HG03469 (cell line): ENCODE measurements around the gene ZNF124.
"Not testable (repeated sequence)": the region's sequence is repeated elsewhere in the genome, so short reads cannot be mapped to it uniquely, and the experiment has no call there.

ENCODE experiments used
- ATAC-seq: cut with Tn5 transposase; IDR thresholded peaks from one replicate; pipeline ENCODE4 v1.9.1; 2021; ENCODE audit warnings: mild to moderate bottlenecking, moderate library complexity, moderate number of reproducible peaks; ENCODE audit not compliant: unreplicated experiment

Gene ZNF124

DNA sequence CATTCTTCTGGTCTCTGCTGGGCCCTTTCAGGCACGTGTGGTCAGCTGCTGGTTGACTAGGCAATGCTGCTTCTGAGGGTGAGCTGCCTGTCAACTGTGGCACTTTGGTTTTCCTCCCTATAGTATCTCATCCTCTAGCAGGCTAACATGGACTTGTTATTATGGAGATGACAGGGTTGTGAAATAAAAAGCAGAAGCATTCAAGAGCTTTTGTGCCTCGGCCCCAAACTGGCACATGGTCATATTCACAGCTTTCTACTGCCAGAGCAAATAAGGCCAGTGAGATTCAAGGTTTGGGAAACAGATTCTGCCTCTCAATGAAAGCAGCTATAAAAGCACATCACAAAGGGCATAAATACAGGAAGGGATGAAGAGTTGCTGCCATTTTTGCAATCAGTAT is 1.6 kb upstream of the ZNF124 start:
- ATAC-seq: no peak

DNA sequence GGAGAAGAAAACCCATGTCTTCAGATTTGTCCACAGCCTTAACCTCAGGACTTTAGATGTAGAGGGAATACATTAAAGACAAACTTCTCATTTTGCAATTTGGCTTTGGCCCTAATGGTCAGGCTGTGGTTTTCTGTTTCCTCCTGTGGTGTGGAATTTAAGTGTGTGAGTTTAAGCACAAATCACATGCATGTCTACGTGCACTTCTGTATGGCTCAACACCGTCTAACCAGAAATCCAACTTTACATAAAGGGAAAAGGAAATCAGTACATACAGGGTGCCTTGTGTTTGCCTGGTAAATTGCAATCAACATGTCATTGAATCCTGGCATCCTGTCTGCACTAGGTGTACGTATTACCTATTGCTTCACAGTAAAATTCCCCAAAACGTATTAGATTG is 1.2 kb upstream of the ZNF124 start:
- ATAC-seq: no peak

DNA sequence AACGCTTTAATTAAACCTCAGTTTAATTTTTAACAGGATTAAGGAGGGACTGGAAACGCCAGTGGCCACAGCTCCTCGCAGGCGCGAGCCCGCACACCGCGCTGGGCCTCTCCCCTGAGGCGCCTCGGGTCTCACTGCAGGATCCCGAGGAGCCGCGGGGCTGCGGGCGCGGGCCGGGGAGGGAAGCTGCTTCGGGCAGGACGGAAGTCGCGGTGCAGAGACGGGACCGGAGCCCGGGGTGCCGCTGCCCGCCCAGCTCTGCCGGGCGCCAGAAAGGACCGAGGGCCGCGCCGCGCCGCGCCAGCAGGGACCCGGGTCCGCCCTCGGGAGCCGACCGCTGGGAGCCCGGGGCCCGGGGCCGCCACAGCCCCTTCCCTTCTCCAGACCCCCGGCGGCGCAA is 377 bp downstream of the ZNF124 start:
- peak; percentile 20 for ATAC-seq

DNA sequence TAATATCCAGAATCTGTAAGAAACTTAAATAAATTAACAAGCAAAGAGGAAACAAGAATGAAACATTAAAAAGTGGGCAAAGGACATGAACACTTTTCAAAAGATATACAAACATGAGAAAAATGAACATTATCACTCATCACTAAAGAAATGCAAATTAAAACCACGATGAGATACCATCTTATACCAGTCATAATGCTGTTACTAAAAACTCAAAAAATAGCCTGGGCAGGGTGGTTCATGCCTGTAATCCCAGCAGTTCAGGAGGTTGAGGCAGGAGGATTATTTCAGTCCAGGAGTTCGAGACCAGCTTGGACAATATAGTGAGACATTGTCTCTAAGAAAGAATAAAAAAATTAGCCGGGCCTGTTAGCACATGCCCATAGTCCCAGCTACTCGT is 6.1 kb downstream of the ZNF124 start:
- no peak for ATAC-seq

DNA sequence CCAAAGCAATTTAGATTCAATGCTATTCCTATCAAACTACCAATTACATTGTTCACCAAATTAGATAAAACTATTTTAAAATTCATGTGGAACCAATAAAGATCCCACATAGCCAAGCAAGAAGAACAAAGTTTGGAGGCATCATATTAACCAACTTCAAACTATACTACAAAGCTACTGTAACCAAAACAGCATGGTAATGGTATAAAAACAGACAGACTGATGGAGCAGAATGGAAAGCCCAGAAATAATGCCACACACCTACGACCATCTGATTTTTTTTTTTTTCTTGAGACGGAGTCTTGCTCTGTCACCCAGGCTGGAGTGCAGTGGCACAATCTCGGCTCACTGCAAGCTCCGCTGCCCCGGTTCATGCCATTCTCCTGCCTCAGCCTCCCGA is 7.1 kb downstream of the ZNF124 start:
- ATAC-seq: no peak

DNA sequence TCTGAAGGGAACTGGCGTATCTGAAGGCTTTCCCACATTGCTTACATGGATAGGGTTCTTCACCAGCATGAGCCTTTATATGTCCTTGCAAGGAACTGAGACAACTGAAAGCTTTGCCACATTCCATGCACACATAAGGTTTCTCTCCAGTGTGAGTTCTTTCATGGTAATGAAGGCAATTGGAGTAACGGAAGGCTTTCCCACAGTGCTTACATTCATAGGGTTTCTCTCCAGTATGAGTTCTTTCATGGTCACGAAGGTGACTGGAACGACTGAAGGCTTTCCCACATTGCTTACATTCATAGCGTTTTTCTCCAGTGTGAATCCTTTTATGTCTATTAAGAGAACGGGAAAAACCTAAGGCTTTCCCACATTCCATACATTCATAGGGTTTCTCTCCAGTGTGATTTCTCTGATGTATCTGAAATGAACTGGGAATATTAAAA is 15.0 kb downstream of the ZNF124 start:
- ATAC-seq: no peak

DNA sequence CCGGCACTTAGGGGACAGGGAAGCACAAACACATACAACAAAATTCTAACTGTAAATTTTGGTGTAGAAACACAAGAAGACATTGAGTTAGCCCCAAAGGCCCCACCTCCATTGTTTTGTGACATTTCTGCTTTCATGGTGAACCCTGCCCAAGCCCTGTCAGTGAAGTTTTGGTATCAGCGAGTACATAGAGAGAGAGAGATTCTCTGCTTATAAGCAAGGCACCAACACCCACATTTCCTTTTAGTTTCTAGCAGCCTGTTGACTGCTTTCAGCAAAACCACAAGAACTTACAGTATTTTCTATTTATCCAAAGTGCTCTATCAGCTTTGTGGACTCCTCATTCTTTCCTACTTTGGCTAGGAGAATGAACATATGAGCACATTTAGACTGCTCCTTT is 24.0 kb downstream of the ZNF124 start:
- no peak for ATAC-seq

DNA sequence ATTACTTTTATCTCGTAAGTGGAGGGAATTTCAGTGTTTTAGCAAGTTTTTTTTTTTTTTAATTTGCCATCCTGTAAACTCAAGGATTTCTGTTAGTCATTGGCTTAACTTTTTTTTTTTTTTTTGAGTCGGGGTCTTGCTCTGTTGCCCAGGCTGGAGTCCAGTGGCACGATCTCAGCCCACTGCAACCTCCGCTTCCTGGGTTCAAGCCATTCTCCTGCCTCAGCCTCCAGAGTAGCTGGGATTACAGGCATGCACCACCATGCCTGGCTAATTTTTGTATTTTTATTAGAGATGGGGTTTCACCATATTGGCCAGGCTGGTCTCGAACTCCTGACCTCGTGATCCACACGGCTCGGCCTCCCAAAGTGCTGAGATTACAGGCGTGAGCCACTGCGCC is 24.7 kb downstream of the ZNF124 start:
- not testable (repeated sequence) for ATAC-seq

DNA sequence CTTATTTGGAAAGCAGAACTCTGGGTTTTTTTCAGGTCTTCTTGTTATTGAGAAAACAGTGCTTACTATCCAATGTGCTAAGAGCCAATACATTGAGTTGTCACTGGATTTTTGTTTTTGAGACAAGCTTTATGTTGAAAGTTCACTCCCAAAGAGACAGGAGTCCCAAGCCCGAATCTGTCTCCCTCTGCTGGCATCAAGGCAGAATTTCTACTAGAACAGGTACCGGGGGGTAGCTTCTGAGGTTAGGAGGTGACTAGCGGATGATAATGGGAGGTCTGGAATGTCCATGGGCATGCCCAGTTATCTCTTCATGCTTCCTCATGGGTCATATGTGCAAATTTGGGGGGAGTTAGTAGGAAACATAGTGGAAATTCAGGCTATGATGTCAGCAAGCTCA is 25.1 kb downstream of the ZNF124 start:
- ATAC-seq: no peak

DNA sequence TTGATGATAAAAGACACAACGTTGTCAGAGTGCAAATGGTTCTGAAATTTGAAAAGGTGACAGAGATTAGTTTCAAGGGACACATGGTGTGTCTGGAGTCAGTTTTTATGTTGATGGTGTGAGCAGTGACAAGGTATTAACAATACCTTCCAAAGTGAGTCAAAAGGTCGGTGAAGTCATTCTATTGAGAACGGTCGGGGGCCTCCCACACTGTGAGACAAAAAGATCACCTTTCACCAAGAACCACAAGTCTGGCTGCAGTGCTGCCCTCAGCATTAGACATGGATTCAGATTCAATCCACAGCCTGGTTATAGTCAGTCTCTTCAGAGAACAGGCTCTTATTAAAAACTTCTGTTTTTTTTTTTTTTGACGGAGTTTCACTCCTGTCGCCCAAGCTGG is 26.5 kb downstream of the ZNF124 start:
- no peak for ATAC-seq

DNA sequence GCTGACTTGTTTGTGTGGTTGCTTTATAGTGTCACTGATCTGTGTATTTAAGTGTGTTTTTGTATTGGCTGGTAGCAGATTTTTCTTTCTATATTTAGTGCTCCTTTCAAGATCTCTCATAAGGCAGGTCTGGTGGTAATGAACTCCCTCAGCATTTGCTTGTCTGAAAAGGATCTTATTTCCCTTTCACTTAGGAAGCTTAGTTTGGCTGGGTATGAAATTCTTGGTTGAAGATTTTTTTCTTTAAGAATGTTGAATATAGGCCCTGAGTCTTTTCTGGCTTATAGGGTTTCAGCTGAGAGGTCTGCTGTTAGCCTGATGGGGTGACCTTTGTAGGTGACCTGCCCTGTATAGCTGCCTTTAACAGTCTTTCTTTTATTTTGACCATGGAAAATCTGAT is 32.3 kb downstream of the ZNF124 start:
- not testable (repeated sequence) for ATAC-seq

DNA sequence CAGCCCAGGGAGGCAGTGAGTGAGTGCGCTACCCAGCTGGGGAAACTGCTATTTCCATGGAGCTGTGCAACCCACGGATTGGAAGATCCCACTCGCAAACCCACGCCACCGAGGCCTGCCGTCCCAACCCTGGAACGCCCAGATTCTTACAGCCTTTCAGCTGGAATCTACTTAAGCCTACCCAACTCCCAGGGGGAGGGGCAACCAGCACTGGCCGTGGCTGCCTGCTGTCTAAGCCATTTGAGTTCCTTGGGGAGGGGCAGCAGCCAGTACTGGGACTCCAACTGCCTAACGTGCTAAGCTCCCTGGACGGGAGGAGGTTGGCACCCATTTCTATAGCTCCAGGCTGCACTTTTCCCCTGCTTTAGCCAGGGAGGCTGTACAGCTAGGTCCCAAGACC is 40.6 kb downstream of the ZNF124 start:
- no peak for ATAC-seq

DNA sequence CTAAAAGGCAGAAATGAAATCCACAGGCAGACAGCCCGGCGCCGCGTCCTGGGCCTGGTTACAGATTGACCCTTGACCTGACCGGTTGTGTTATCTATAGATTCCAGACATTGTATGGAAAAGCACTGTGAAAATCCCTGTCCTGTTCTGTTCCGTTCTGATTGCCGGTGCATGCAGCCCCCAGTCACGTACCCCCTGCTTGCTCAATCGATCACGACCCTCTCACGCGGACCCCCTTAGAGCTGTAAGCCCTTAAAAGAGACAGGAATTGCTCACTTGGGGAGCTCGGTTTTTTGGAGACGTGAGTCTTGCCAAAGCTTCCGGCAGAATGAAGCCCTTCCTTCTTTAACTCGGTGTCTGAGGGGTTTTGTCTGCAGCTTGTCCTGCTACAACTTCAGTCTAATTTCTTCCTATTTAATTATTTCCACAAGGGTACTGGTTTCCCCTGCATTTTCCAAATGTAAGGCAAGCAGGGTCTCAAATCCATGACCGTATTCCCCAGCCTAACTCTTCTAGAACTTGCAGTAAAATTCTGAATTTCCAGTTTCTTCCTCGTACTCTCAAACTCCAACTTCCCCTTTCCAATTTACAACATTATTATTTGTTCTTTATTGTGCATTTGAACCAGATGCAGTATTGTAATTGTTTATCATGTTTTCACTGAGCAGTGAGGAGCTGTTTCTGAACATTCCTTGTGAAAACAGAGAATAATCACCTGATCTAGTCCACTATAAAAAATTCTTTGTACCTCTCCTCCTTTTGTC is 44.1 kb downstream of the ZNF124 start:
- not testable (repeated sequence) for ATAC-seq

DNA sequence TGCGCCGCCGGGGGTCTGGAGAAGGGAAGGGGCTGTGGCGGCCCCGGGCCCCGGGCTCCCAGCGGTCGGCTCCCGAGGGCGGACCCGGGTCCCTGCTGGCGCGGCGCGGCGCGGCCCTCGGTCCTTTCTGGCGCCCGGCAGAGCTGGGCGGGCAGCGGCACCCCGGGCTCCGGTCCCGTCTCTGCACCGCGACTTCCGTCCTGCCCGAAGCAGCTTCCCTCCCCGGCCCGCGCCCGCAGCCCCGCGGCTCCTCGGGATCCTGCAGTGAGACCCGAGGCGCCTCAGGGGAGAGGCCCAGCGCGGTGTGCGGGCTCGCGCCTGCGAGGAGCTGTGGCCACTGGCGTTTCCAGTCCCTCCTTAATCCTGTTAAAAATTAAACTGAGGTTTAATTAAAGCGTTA is 45.2 kb downstream of the ZNF124 start:
- peak; percentile 25 for ATAC-seq

DNA sequence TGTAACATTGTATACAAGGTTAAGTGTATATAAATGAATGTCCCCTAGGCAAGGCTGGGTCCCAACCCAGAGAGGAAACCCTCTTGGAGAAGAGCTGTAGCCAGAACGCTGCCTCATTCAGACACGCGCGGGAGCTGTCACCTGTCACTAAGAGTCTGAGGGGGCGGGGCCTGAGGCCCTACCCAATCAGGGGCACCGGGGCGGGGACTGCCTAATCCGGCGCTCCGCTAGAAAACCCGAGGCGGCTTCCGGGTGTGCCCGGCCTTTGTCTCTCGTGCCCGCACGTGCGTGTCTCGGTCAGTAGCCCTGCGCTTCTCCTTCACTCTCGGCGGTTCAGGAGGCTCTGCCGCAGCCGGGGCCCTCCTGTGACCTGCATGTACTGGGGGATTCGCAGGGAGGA is 45.7 kb downstream of the ZNF124 start:
- ATAC-seq: peak; percentile 98

DNA sequence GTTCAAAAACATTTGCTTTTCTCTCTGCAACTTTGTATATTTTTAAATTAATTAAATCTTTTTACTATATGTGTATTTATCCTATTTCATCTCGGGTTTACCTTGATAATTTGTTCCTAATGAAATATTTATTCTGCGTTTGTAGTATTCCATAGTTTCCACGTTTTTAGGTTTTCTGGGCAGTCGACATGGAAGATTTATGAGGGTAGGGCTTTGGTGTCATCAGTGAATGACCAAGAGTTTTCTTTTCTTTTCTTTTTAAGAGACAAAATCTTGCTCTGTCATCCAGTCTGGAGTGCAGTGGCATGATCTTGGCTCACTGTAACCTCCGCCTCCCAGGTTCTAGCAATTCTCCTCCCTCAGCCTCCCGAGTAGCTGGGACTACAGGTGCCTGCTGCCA is 50.4 kb downstream of the ZNF124 start:
- ATAC-seq: no peak

DNA sequence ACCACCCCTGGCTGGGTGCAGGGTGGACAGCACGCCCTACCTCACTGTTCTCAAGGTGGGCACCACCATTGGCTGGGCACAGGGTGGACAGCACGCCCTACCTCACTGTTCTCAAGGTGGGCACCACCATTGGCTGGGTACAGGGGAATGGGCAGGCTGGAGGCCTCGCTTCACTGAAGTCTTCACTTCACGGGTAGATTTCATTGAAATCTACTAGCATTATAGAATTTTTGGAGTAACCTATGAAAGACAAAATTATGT is 51.5 kb downstream of the ZNF124 start:
- not testable (repeated sequence) for ATAC-seq

DNA sequence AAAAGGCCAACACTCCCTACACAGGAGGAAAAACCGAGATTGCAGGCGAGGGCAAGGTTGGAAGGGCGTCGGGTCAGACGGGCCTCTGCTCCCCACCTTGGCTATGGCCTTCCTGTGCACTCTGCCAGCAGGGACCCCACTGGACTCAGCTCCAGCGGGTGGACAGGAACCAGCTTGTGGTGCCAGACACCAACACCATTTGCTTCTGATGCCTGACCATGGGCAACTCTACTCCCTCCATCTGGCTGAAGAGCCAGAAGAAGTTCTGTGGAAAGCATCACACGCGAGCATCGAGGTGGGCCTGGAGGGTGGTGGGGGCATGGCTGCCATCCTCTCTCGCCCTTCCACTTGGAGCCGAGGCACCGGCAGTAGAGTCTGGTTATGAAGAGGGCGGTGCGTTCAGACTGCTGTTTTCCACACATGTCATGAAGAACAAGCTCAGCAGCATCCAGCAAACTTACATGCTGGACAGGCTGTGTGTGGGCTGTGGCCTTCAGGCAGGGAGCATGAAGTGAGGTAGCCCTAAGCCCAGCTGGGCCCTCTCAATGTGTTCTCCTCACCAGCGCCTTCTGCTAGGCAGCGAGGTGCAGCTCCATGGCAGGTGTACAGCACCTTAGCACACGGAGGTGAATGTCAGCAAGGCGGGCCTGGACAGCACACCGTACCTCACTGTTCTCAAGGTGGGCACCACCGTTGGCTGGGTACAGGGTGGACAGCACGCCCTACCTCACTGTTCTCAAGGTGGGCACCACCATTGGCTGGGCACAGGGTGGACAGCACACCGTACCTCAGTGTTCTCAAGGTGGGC is 52.0 kb downstream of the ZNF124 start:
- ATAC-seq: no peak

DNA sequence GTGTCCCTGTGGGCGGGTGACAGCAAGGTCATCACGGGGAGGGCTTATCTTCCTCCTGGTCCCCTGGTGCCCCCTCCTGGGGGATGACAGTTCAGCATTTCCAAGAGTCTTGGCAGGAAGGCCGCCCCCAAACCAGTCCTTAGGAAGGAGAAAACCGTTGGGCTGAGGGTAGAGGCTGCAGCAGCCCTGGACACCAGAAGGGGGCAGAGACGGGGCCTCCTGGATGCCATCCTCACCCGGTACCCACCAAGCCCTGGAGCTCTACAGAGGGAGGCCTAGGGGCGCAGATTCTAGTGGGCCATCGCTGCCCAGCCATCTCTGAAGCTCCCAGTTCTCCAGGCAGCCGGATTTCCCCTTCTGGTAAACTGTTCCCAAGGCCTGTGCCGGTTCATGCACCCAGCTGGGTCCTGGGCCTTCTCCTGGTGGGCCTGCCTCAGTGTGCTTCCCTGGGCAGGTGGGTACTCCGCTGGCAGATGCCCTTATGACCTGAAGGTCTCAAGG is 52.8 kb downstream of the ZNF124 start:
- no peak for ATAC-seq

DNA sequence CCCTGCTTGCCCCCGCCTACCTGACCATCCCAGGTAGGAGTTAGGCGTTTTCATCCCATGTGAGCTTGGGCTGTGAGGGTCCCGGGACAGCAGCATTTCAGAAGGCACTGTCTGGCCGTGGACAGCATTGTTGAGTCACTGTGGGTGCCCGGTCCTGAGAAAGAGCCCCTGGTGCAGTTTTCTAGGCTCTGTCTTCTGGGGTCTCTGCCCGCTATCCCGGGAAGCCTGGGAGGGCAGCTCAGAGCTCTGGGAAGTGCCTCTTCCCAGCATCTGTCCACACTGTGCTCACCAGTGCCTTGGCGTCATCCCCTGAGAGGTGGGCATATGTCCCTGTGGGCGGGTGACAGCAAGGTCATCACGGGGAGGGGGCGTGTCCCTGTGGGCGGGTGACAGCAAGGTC is 56.3 kb downstream of the ZNF124 start:
- no peak for ATAC-seq

DNA sequence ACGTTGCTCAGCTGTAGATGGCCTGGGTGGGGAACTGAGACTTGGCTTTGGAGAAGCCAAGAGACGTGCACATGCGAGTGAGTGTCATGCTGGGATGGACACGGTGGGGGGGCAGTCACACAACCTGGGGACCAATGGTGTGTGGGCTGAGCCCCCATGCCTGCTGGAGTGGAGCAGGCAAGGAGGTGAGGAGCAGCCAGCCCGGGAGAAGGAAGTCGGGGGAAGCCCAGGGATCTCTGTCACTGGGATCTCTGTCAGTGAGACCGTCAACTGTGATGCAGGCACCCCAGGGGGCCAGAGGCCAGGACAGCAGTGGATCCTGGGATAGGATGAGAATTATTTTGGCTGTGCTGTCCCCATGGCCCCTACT is 56.7 kb downstream of the ZNF124 start:
- no peak for ATAC-seq

DNA sequence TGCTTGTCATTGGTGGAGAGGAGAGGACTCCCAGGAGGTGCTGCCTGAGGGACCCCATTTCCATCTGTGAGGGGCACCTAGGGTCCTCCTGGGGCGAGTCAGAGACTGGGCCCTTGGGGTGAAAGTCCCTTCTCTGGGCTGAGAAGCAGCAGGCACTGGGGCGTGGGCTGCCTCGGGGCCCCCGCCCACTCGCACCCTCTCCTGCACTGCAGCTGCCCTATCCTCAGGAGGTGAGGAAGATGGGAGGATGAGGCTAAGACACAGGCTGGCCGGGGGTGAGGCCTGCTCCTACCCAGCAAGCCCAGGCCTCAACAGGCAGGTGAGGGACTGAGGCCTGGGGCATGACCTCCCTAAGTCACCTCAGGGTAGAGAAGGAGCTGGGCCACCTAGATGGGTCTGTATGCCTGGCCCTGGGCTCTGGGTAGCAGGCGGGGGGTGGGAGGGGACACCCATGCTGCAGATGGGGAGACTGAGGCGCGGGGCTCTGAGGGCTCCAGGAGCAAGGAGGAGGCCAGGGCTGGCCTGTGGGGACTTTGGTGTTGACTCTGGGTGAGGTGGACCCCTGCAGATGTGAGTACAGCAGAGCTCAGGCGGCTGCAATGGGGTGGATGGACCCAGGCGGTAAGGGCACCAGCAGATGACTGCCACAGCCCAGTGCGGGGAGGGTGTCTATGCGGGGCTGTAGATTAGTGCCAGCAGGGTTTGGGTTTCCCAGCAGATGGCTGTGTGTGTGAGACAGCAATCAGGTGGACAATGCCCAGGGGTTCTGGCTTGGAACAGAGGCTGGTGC is 57.3 kb downstream of the ZNF124 start:
- no peak for ATAC-seq
